ENCODE data around the gene MAMDC2.

Gene MAMDC2

DNA sequence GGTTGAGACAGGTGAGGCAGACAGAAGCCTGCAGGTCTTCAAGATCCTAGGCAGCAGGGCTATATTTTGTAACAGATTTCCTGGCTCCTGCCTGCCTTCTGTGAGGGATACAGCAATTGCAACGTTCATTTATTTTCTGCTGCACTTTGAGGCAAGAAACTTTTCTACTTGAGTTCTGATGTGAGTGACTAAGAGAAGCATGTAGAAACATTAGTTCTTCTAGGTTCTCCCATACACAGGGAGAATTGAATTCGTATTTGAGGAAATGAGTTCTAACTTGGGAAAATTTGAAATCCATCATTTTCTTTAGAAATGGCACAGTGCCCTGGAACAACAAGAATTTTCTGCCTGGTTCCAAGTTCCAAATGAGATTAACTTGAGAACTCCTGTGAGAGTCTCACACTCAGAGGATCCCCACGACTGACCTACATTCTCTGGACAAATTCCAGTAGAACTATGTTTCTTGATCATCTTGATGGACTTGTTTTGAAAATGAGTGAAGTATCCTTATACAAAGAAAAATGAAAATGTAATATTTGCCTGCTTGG, 15.0 kb downstream of the MAMDC2 start:
- CTCF ChIA-PET: no interaction called here
- H3K27ac ChIP-seq: no peak overlapping the region
- POLR2A ChIA-PET (ENCODE audit: low non-redundant PET): no interaction called here
- TF ChIP-seq, protein P1, sequence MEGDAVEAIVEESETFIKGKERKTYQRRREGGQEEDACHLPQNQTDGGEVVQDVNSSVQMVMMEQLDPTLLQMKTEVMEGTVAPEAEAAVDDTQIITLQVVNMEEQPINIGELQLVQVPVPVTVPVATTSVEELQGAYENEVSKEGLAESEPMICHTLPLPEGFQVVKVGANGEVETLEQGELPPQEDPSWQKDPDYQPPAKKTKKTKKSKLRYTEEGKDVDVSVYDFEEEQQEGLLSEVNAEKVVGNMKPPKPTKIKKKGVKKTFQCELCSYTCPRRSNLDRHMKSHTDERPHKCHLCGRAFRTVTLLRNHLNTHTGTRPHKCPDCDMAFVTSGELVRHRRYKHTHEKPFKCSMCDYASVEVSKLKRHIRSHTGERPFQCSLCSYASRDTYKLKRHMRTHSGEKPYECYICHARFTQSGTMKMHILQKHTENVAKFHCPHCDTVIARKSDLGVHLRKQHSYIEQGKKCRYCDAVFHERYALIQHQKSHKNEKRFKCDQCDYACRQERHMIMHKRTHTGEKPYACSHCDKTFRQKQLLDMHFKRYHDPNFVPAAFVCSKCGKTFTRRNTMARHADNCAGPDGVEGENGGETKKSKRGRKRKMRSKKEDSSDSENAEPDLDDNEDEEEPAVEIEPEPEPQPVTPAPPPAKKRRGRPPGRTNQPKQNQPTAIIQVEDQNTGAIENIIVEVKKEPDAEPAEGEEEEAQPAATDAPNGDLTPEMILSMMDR (conservative IDR thresholded peaks at IDR 0.05; ENCODE audit: low read depth): no peak
- DNase-seq (ENCODE audit: low spot score): no peak

DNA sequence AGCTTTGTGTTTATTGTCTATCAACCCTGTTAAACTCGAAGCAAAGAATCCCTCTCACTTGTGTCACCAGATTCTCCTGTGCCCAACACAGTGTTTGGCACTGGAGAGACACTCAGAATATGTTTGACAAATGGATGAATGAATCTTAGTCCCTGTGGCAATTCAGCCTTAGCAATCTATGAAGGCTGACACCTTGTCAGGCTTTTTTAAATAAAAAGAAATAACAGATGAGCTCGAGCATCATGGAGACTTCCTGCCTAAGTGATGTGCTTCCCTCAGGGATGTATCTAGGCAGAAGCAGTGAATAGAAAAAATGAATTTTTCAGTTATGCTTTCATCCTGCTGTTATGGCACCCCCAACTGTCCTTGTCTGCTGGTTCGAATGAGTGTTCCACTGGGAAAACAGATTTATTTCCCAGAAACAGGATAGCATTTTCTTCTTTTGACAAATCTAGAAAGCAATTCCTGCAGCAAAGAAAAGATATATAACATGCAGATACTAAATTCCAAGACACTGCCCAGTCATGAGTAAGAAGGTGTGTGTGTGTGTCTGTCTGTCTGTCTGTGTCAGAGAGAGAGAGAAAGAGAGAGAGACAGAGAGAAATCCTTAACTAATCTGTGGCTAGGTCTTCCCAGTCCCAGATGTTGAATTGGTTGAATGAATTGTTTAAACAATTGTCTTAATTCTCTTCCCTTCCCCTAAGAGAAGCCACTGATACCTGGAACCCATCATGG, 16.7 kb downstream of the MAMDC2 start:
- POLR2A ChIA-PET (ENCODE audit: low non-redundant PET): no interaction called here

GRCh38 chr9:70060883-70061507, 17.3 kb downstream of the MAMDC2 start:
- H3K27ac ChIP-seq: no peak overlapping the region
- ChIA-PET POLR2A (ENCODE audit: low non-redundant PET) (no interaction called here), CTCF (no interaction called here)
- DNase-seq (ENCODE audit: low spot score): no peak
- TF ChIP-seq, protein P1 (conservative IDR thresholded peaks at IDR 0.05; ENCODE audit: low read depth): no peak

More for the DNA sequence above, 16.7 kb downstream of the MAMDC2 start:
- no peak for DNase-seq (ENCODE audit: low spot score)
- CTCF ChIA-PET: interaction anchor here (0.6 to 0.7 kb wide), 2 partner anchors 11 to 1702 kb away, joined by 3 to 4 read pairs; no protein-coding TSS in a partner anchor
- no peak overlapping the region for H3K27ac ChIP-seq
- TF ChIP-seq, protein P1 (conservative IDR thresholded peaks at IDR 0.05; ENCODE audit: low read depth): no peak

GRCh38 chr9:70061776-70062175, 18.1 kb downstream of the MAMDC2 start:
- ChIA-PET POLR2A (ENCODE audit: low non-redundant PET) (no interaction called here), CTCF (interaction anchor here (0.7 kb wide), 1 partner anchor 762 kb away, joined by 3 read pairs; no protein-coding TSS in a partner anchor)
- DNase-seq (ENCODE audit: low spot score): no peak
- no peak overlapping the region for H3K27ac ChIP-seq
- TF ChIP-seq, protein P1 (conservative IDR thresholded peaks at IDR 0.05; ENCODE audit: low read depth): no peak

- TF ChIP-seq, protein P1 (conservative IDR thresholded peaks at IDR 0.05; ENCODE audit: low read depth): no peak
- ChIA-PET POLR2A (ENCODE audit: low non-redundant PET) (no interaction called here), CTCF (interaction anchor here (0.6 kb wide), 2 partner anchors 28 to 89 kb away, joined by 3 read pairs; no protein-coding TSS in a partner anchor)
- no peak for DNase-seq (ENCODE audit: low spot score)
- H3K27ac ChIP-seq: no peak overlapping the region
Measured at GRCh38 chr9:70064496-70064895, 20.8 kb downstream of the MAMDC2 start.

- CTCF ChIA-PET: interaction anchor here (0.7 to 1.5 kb wide), 2 partner anchors 8 to 44 kb away, joined by 3 to 6 read pairs; no protein-coding TSS in a partner anchor
- TF ChIP-seq, protein P1 (conservative IDR thresholded peaks at IDR 0.05; ENCODE audit: low read depth): no peak
- DNase-seq (ENCODE audit: low spot score): no peak
- POLR2A ChIA-PET (ENCODE audit: low non-redundant PET): no interaction called here
- H3K27ac ChIP-seq: no peak overlapping the region
Measured at GRCh38 chr9:70065572-70065971, 21.9 kb downstream of the MAMDC2 start.
